WI38 (cell line): Measurements from ENCODE around the gene COP1.

Experiments used
- H3K4me3 ChIP-seq: 2 replicates; pipeline ENCODE4 v1.5.1; 2011; ENCODE audit warnings: low read depth, mild to moderate bottlenecking, control low read depth, low read length
- CTCF ChIP-seq: IDR thresholded peaks from 2 replicates; pipeline ENCODE4 v1.5.1; 2012; ENCODE audit warnings: low read depth, mild to moderate bottlenecking, control low read depth, low read length

The COP1 gene

GRCh38 chr1:175968486-175969172 is 238.5 kb downstream of the COP1 start:
- no peak for TF ChIP-seq CTCF
- no peak overlapping the region for H3K4me3 ChIP-seq

GRCh38 chr1:175963740-175964139 is 243.3 kb downstream of the COP1 start:
- TF ChIP-seq CTCF: no peak
- no peak overlapping the region for H3K4me3 ChIP-seq

GRCh38 chr1:175960169-175960568 is 246.9 kb downstream of the COP1 start:
- TF ChIP-seq CTCF: no peak

GRCh38 chr1:175951627-175952026 is 255.5 kb downstream of the COP1 start:
- H3K4me3 ChIP-seq: no peak overlapping the region
- TF ChIP-seq CTCF: no peak

More at GRCh38 chr1:175960169-175960568, 246.9 kb downstream of the COP1 start:
- H3K4me3 ChIP-seq: no peak overlapping the region

- H3K4me3 ChIP-seq: no peak overlapping the region
- TF ChIP-seq CTCF: no peak
Measured at GRCh38 chr1:175947771-175948170, 259.3 kb downstream of the COP1 start.

- TF ChIP-seq CTCF: no peak
Measured at GRCh38 chr1:175944591-175944990, 262.5 kb downstream of the COP1 start.

GRCh38 chr1:175941164-175941563 is 265.9 kb downstream of the COP1 start:
- no peak for TF ChIP-seq CTCF
- H3K4me3 ChIP-seq: no peak overlapping the region

More at GRCh38 chr1:175944591-175944990, 262.5 kb downstream of the COP1 start:
- H3K4me3 ChIP-seq: no peak overlapping the region
